NCI-H82 (cell line): ENCODE results near the gene ANK3.
A peak's percentile ranks its signal among the peaks of the same experiment; 100 is the strongest.
"Not testable (repeated sequence)": the region's sequence is repeated elsewhere in the genome, so short reads cannot be mapped to it uniquely, and the experiment has no call there.

Experiments used
- DNase-seq: peaks from one replicate; lab custom pipeline; 2025; lab: John Stamatoyannopoulos, UW

Gene ANK3

DNA sequence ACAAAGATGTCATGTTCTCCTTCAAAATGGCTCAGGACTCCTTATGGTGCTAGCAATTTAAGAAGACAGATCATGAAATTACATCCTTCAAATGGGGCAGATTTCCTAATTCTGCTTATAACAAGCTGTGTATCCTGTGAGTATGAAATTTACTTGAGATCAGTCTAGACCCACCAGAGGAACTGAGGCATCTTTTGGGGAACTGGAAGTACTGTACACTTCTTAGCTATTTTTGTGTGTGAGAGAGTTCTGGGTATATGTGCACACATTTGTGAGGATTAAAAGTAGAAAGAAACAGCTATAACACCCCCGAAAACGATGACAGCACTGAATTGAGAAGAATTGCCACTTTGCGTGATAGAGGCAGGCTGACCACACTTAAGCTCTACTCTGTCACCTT, 296.4 kb downstream of the ANK3 start:
- DNase-seq = no peak

DNA sequence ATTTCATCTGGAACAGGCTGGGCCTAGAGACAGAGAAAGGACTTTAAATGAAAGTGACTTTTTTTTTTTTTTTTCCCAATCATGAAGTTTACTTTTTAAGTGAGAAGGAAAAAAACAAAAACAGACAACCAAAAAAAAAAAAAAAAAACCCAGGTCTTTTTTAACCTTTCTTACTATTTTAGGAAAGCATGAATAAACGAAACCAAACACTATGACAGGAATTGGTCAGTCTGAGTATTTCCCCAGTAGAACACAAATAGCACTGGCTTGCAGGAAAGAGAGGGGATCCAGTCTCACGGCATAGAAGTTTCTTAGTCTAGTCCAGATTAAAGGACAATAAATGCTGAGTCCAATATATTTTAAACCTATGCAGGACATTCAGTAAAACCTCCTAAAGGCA, 302.8 kb downstream of the ANK3 start:
- DNase-seq = no peak

DNA sequence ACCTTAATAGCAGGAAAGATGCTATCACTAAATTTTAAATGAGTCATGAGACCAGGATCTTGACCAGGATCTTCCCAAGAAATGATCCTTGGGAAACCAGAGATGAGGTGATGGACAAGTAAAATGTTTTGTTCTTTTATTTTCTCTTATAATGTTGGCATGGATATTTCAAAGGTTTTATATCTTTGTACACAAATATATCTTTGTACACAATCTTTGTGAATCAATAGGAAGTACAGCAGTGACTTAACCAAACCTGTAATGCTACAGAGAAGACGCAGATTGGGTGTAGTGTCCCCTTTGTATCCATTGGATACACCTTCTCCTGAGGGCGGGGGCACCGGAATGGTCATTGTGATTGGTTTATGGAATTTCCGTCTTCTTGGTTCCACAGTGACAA, 303.3 kb downstream of the ANK3 start:
- no peak for DNase-seq

DNA sequence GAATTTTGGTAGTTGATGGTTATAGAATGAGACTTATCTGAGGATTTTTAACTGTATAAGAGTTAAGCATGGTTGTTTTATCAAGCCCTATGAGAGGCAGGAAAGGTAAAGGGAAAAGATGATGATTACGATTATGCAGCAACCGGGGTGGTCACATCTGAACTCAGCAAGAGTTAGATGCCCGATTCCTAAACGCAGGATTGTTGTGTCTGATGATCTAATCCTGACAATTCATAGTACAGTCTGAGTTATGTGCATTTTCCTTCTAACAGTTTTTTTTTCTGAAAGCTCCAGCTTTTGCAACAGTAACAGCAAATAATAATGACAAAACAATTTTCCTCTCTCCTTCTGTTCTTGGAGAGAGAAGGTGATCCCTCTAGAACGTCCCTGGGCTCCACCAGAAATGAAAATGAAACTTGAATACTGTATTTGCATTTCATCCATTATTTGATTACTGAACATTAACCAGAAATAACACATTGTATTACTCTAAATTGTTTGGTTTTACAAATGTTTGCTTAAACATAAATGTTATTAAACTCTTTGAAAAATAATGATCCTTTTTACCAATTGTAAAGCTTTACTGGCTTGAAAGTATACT, 306.8 kb downstream of the ANK3 start:
- no peak for DNase-seq

DNA sequence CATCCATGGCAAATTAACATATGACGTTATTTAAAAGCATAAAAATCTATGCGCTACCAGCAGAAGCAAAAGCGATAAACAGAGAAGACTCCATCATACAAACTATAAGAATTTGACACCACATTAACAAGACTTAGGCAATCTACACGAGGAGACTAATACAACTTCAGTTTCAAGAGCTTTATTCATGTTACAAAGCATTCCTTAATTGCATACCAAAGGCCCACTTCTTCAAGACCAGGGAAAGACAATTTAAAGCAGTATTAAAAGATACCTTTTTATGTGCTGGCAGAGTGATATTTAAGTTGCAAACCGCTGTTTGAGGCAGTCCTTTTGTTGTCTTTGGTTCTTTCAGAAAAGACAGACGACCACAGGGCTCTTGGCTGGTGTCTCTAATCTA, 307.3 kb downstream of the ANK3 start:
- DNase-seq = no peak

DNA sequence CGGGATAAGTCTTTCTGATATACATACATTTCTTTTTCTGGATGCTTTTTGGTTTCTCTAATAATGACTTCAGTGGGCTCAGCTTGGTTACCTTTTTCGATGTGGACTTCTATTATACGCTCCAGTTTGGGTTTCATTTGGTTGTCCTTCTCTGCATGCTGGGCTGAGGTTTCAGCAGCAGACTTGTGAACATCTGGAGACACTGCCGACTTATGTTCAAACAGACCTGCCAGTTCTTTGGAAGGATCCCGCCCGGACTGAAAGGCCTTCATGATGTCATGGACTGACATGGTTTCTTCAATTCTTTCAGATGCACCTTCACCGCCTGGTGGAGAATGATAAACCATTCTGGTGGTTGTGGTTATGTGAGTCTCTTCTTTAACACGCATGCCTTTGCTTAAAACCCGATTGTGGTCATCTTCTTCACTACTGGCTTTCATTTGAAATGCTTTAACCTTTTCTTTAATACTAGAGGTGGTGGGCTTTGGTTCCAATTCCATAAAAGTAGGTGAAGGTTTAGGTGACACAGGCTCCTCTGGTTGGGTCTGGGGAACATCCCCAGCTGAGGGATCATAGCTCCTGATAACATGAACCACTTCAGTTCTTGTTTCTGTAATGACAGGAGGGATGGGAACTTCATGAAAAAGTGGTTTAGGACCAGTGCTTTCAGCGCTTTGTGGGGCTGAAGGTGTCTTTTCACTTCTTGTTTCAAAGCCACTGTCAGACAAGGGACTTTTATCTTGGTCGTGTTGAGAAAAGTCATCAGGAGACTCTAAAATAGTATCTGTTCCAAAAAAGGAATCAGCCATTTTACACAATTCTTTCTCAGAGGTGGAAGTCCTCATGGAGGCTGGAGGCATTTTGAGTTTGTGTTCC, 315.7 kb downstream of the ANK3 start:
- DNase-seq = no peak

DNA sequence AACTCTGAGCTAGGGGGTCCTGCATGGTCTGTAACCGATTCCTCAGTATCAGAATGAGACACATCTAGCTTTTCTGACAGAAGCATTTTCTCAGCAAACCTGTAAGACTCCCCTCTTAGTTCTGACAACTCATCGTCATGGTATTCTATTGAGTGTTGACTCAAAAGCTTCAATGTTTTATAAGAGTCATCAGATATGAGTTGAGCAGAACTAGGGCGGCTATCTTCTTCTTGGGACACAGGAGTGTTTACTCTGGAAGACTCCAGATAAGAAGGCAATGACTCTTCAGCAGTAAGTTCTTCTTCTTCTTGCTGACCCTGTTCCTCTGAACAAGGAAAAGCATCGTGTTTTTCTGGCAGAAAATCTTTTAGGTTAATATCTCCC, 316.3 kb downstream of the ANK3 start:
- DNase-seq = no peak

DNA sequence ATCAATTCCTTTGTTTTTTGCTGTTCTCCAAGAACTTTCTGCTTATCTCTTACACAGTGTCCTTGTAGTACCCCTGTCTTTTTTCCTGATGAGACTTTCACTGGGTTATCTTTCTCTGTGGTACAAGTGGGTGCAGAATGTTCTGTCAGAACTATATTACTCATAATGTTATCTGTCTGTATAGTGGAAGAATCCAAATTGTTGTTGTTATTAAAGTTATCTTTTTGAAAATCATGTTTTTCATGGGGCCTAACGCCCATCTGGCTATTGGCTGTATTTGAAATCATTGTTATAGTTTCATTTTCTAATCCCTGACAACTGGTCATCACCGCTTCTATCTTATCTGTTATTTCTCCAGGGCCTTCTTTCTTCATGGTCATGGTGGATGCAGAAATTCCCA, 320.4 kb downstream of the ANK3 start:
- no peak for DNase-seq

DNA sequence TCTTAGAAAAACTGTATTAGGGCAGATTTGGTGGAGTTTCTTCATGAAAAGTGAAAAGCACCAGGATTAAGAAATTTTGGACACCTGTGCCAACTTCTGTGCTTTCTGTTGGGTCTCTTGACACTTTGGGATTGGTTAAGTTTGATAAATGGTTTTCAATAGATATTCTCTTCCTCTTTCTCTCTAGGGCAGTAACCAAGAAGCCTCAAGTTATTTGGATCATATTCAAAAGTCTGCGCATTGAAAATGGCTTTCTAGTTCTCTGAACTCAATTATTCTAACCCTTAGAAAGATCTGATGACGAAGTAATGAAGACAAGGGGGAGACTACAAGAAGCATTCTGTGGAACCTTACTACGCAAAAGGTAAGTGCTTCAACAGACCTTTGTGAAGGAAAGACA, 339.3 kb downstream of the ANK3 start:
- no peak for DNase-seq

DNA sequence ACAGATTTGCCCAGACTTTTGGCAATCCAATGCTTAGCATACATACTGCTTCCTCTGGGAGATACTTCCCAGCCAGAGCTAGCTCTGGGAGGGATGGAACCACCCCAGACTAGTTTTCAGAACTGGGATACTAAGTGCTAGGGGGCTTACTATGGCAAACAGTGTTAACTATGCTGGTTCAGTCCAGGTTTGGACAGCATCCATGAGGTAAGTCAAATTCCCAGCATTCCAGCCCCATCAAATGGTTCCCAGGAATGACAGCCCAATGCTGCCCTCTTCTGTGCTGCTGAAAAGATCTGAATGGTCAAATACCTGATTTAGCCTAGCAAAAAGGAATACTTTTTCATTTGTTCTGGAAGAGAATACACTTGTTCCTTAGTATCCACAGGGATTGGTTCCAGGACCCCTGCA, 341.6 kb downstream of the ANK3 start:
- DNase-seq = peak; percentile 17

DNA sequence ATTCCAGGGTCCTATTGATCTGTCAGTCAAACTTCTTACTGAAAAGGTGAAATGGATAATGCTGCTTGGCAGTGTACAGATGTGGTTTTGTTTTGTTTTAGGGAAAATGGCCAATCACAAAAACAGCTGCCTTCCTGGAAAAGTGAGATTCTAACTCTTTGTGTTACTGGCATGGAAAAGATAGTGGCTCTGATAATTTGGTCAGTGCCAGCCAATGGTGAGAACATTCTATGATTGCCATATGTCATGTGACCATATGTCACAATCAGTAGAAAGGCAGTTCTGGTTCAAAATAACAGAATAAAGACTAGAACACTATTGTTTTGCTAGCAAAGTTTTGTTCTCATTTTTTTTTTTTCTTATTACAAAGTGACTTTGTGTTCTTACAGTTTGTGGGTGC, 344.1 kb downstream of the ANK3 start:
- DNase-seq = no peak

DNA sequence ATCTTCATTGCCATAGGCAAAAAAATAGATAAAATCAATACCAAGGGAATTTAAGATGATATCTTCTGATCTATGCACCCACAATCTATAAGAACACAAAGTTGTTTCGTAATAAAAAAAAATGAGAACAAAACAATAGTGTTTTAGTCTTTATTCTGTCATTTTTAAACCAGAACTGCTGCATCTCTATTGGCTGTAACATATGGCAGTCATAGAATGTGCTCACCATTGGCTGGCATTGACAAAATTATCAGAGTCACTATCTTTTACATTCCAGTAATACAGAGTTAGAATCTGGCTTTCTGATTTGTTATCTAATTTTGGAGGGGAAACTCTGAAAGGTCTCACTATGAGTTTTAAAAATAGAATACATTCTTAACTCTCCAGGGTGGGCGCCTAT, 344.7 kb downstream of the ANK3 start:
- no peak for DNase-seq

DNA sequence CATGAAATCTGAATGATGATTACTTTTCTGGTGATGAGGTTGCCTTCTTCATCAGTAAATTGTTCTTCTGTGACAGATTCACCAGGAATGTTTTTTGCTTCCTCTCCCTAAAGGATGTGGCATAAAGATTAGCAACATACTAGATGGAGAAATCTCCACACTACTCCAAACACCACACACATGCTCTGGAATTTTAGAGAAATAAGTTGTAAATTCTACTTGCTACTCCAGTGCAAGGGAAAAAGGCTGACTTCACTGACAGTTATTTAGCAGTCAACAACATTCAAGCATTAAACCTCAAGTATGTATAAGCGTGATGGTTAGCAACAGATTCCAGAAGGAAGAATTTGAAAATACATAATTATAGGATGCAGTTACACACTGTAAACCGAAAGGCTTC, 345.4 kb downstream of the ANK3 start:
- DNase-seq = no peak

DNA sequence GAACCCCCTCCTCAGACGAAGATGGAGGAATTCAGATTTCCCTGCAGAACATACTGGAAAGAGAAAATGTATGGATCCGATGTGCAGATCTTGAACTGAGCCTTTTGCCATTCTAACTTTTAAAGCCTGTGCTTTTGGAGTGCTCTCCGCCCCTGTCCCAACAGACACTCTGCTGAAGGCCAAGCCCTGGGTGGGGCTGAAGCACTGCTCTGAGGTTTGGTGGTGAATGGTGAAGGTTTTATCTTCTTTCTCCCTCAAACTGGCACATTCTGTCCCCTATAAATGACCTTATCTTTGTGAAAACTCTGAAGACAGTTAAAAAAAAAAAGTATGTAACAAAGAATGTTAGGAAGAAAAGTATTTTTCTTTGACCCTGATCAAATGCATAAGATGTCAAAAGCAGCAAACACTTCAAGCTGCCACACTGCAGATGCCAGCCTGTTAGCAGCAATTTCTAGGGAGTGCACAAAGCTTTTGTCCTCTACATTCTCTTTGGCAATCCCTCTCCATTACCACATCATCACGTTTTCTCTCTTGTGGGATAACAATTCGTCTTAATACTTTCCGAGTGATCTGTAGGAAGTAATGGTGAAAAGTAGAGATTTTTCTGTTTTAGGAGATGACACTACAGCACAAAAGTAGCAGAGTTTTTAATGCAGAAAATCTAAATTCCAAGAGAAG, 346.0 kb downstream of the ANK3 start:
- no peak for DNase-seq

DNA sequence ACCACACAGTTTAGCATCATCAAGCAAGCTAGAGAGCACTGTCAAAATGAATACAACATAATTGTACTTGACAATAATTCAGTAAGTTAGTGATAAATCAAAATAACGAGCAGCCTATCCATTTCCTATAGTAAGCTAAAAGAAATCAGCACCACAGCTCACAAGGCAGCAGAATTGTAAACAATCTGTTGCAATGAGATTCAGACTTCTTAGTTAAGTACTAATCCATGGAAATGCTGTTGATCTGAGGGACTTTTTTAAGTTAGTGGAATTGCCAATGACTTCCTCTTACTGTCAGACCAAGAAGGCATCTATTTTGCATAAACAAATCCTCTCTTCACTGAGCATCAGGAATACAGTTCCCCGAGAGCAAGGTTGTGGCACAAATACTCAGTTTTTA, 346.8 kb downstream of the ANK3 start:
- peak; percentile 1 for DNase-seq

DNA sequence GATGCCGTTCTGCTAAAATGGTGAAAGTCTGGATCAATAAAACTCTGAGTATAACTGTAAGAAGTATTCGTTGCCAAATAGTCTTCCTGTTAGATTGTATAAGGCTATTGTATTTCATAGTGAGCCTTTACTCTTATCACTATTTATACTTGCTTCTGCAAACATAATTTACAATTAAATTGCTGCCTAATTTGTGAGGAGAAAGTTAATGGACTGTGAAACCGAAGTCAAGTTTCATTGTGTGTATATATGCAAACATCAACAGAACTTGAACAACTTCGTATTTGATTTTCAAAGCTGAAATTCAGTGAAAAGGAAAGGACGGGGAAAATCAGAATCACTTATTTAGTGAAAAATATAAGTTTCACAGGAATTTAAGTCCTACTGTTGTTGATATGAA, 347.4 kb downstream of the ANK3 start:
- no peak for DNase-seq

DNA sequence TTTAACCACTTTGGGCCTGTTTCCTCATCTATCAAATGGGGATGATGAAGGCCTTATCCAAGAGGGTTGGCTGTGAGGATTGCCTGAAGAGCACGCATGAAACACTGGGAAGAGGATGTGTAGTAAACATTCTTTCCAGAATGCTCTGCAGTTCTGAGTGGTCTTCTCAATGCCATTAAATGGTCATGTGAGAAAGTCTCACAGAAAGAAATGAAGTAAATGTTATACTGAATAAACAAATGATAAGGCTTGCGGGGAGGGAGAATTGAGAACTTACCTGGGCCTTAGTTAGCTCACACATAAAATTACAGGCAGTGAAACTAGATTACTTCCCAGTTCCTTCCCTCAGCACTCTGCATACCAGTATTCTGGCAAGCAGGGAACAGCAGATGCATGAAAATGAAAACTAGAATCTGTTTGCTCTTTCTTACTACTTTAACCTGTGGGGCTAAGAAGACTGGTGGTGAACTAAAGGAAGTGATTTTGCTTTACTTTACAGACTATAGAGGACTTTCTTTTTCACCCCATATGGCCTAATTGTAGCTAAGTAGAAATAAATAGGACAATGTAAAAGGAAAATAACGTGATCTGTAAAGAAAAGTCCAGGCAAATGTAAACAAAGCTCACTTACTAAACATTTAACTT, 348.1 kb downstream of the ANK3 start:
- no peak for DNase-seq

DNA sequence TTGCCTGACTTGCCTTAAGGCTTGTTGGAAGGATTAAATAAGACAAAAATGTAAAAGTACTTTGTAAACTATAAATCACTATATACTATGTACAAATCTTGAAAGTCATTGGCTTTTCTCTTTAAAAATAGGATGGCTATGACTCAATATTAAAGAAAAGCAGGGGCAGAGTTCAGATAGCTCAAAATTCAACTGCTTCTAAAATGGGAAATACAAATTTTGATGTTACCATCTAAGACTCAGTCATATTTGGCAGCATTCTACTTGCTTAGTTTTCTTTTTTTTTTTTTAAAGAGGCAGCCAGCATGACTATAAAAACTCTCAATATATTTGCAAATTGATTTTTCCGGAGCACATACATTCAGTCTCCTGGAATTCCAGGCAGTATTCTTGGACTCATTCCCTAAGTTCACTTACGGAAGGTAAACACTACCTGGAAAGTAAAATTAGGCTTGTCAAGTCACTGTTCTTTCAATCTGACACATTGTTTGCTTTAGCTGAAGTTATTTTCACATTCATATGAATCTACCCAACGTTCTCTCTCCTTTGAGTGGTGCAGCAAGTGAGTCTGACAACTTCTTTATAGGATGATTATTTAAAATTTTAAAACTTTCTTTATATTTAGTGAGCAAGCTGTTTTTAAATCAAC, 349.5 kb downstream of the ANK3 start:
- no peak for DNase-seq

DNA sequence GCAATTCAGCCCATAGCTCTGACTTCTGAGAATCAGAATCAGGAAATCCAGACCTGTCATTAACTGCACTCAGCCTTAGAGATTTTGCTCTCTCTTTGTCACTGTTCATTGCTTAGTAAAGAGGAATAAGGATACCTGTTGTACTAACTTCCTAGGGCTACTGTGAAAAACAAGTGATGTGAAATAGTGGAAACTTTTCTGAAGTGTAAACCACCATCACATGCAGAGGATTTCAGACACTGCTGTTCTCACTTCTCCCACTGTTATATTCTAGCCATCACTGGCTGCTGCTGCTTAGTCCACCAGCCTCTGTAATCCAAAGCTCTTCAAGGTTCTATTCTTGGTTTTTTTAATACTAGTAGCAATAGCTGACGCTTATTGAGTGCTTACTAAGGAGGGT, 353.7 kb downstream of the ANK3 start:
- no peak for DNase-seq

DNA sequence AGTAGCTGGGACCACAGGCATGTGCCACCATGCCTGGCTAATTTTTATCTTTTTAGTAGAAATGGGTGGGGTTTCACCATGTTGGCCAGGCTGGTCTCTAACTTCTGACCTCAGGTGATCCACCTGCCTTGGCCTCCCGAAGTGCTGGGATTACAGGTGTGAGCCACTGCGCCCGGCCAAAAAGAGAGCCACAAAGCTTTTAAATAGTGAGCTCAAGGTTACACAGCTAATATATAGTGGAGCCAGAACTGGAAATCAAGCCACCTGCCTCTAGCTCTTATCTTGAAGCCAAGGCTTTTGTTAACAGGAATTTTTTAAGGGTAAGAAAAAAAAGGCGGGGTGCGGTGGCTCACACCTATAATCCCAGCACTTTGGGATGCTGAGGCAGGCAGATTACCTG, 354.3 kb downstream of the ANK3 start:
- not testable (repeated sequence) for DNase-seq

DNA sequence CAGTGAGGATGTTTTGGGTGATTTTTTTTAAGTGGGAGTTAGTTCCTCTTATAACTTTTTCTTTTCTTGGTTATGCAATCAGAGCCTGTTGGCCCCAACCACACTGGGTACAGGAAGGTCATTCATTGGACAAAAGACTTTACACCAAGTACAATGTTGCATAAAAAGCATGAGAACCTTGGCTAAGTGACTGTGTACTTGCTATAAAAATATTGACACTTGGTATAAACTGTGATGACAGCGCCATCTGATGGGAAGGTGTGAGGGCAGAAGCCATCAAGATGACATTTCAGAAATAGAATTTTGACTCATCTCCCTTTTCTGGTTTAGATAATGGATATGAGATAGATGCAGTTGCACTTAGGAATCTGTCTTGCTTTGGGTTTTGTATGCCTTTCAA, 357.0 kb downstream of the ANK3 start:
- DNase-seq = peak; percentile 59

DNA sequence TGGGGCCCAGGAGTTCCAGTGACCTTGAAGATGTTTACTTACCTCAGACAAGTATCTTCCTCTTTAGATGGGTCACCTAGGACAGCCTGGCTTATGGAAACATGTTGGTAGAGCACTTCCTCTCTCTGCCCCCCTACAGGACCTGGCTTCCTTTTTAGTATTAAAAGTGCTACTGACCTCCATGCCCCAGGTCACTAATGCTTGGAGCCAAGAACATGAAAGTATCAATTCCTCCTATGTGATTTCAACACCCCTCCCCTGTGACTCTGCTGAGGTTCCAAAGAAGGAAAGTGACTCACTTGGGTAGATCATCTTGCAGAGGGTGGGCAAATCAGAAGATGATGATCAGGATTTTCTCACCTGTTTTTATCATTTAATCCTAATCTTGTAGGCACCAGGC, 358.0 kb downstream of the ANK3 start:
- DNase-seq = no peak
